GM21423 (cell line): ENCODE results near the gene PRKCE.
"Not testable (repeated sequence)": the region's sequence is repeated elsewhere in the genome, so short reads cannot be mapped to it uniquely, and the experiment has no call there.

Source experiments
- ATAC-seq: cut with Tn5 transposase; IDR thresholded peaks from one replicate; pipeline ENCODE4 v1.9.1; 2021; ENCODE audit warnings: mild to moderate bottlenecking, moderate library complexity; ENCODE audit not compliant: unreplicated experiment

The PRKCE gene

GRCh38 chr2:45695480-45696007 lies 44.1 kb downstream of the PRKCE start:
- ATAC-seq, result peak; percentile 45

- ATAC-seq, result no peak
These were observed 45.2 kb downstream of the PRKCE start for GRCh38 chr2:45696708-45697107.

- no peak for ATAC-seq
These were observed 45.7 kb downstream of the PRKCE start for GRCh38 chr2:45697190-45697589.

- no peak for ATAC-seq
These were observed 47.1 kb downstream of the PRKCE start for GRCh38 chr2:45698554-45698953.

- peak; percentile 67 for ATAC-seq
These were observed 47.7 kb downstream of the PRKCE start for GRCh38 chr2:45699032-45699658.

GRCh38 chr2:45700407-45701013 lies 49.0 kb downstream of the PRKCE start:
- ATAC-seq, result no peak

GRCh38 chr2:45705233-45705632 lies 53.8 kb downstream of the PRKCE start:
- no peak for ATAC-seq

GRCh38 chr2:45706033-45706432 lies 54.6 kb downstream of the PRKCE start:
- ATAC-seq, result no peak

GRCh38 chr2:45707006-45707405 lies 55.5 kb downstream of the PRKCE start:
- ATAC-seq, result no peak

- ATAC-seq, result no peak
These were observed 56.2 kb downstream of the PRKCE start for GRCh38 chr2:45707661-45708060.

- no peak for ATAC-seq
These were observed 57.0 kb downstream of the PRKCE start for GRCh38 chr2:45708501-45708900.

GRCh38 chr2:45709137-45709536 lies 57.7 kb downstream of the PRKCE start:
- no peak for ATAC-seq

GRCh38 chr2:45710468-45710867 lies 59.0 kb downstream of the PRKCE start:
- ATAC-seq, result no peak

- no peak for ATAC-seq
These were observed 59.7 kb downstream of the PRKCE start for GRCh38 chr2:45711224-45711623.

GRCh38 chr2:45712570-45712969 lies 61.1 kb downstream of the PRKCE start:
- ATAC-seq, result no peak

- ATAC-seq, result no peak
These were observed 61.7 kb downstream of the PRKCE start for GRCh38 chr2:45713136-45713535.

- ATAC-seq, result no peak
These were observed 62.1 kb downstream of the PRKCE start for GRCh38 chr2:45713591-45713990.

- ATAC-seq, result no peak
These were observed 63.2 kb downstream of the PRKCE start for GRCh38 chr2:45714679-45715078.

GRCh38 chr2:45715601-45716379 lies 64.3 kb downstream of the PRKCE start:
- ATAC-seq, result no peak

- not testable (repeated sequence) for ATAC-seq
These were observed 65.0 kb downstream of the PRKCE start for GRCh38 chr2:45716432-45716831.

GRCh38 chr2:45716915-45717314 lies 65.4 kb downstream of the PRKCE start:
- ATAC-seq, result no peak

GRCh38 chr2:45720210-45720609 lies 68.7 kb downstream of the PRKCE start:
- ATAC-seq, result no peak
